Spleen (tissue), 11 donors: ENCODE results near the gene PUS7. TPM values are rescaled to one million over a fixed set of nuclear protein-coding genes. Genes with fewer than 3 reads are reported as not detected.

ENCODE experiments used
- DNase-seq: peaks from one replicate; pipeline ENCODE4 v3.0.0-alpha.2; 2020
- H3K27ac ChIP-seq, 8 donors: fragments of 200-600 bp; sonication (generic) in 7 of 8; 1 replicate in 4 of 8; 2 replicates in 4 of 8; pipeline versions ENCODE4 v1.5.0 to v1.8.0; 2016 to 2021; ENCODE audit warnings: inconsistent platforms in 4 of 8, mild to moderate bottlenecking in 4 of 8, moderate library complexity in 1 of 8
- H3K27me3 ChIP-seq, 7 donors: fragments of 200-600 bp; sonication (generic) in 6 of 7; replicated peaks in 1 of 7; 1 replicate in 4 of 7; 2 replicates in 3 of 7; pipeline versions ENCODE4 v1.5.0 to v1.8.0; 2016 to 2021; ENCODE audit warnings: inconsistent platforms in 3 of 7, mild to moderate bottlenecking in 1 of 7
- H3K36me3 ChIP-seq, 6 donors: fragments of 200-600 bp; sonication (generic) in 5 of 6; 1 replicate in 4 of 6; 2 replicates in 2 of 6; pipeline versions ENCODE4 v1.5.0 to v1.8.0; 2016 to 2021; ENCODE audit warnings: inconsistent platforms in 2 of 6
- H3K4me1 ChIP-seq, 6 donors: fragments of 200-600 bp; sonication (generic) in 5 of 6; 1 replicate in 3 of 6; 2 replicates in 3 of 6; pipeline versions ENCODE4 v1.5.0 to v1.8.0; 2016 to 2021; ENCODE audit warnings: inconsistent platforms in 3 of 6
- H3K4me3 ChIP-seq, 8 donors: fragments of 200-600 bp; sonication (generic) in 7 of 8; 1 replicate in 4 of 8; 2 replicates in 4 of 8; pipeline versions ENCODE4 v1.5.0 to v1.8.0; 2016 to 2021; ENCODE audit warnings: inconsistent platforms in 4 of 8, mild to moderate bottlenecking in 4 of 8, moderate library complexity in 2 of 8
- H3K9me3 ChIP-seq, 8 donors: fragments of 200-600 bp; sonication (generic) in 7 of 8; 1 replicate in 4 of 8; 2 replicates in 4 of 8; pipeline versions ENCODE4 v1.5.0 to v1.8.0; 2016 to 2021; ENCODE audit warnings: inconsistent platforms in 4 of 8
- CTCF ChIP-seq, 11 experiments: fragments of 200-600 bp in 7 of 11; fragments of 450-650 bp in 4 of 11; sonication (generic) in 4 of 11; IDR thresholded peaks in 8 of 11; conservative IDR thresholded peaks in 3 of 11; 1 replicate in 7 of 11; 2 replicates in 4 of 11; pipeline versions ENCODE4 v1.4.0 to v1.8.0; 2016 to 2021; ENCODE audit warnings: antibody characterized with exemption in 11 of 11, inconsistent platforms in 4 of 11, mild to moderate bottlenecking in 1 of 11
- POLR2A ChIP-seq, 3 donors: fragments of 450-650 bp; IDR thresholded peaks; one replicate each; pipeline ENCODE4 v1.5.1; 2017; ENCODE audit warnings: antibody characterized with exemption in 3 of 3, mild to moderate bottlenecking in 1 of 3
- POLR2AphosphoS5 ChIP-seq, 3 donors: sonication (generic); formaldehyde crosslinking; IDR thresholded peaks; one replicate each; pipeline ENCODE4 v1.5.1; 2017; ENCODE audit warnings: antibody characterized with exemption in 3 of 3
- WGBS, 5 donors: extraction: QIAGEN DNeasy Blood & Tissue Kit in 3 of 5; methylation state at CpG; one replicate each; pipeline versions ENCODE4 v1.1.5 to v1.1.7; 2013 to 2018; 5-methylcytosine and 5-hydroxymethylcytosine counted together
- intact Hi-C: fragments of 100-400 bp; cut with DNase I; formaldehyde crosslinking; loops from one replicate; pipeline ENCODE4 v1.15.0; 2023; ENCODE audit warnings: low total_unique reads
- polyA plus RNA-seq, 3 donors: library from polyadenylated mRNA; stranded (reverse); fragments of 200-250 nt; gene quantifications; one replicate each; pipeline ENCODE4 v1.2.1, GENCODE V29; 2013
- total RNA-seq, 7 donors: library from RNA; depleted of rRNA in 3 of 7; stranded (reverse); fragments of >200 nt in 3 of 7; fragmentation: NEBNext Ultra II Directional in 4 of 7; extraction: Animal tissue kit (Norgen Biotek cat#: 25700) in 4 of 7; gene quantifications; one replicate each; pipeline versions ENCODE4 v1.1.0 to v1.2.1, GENCODE V29; 2016 to 2021
- donor health status: healthy with polysubstance abuse.
- donor health status: DM: no; HTN: no; CAD: no; lungs with moderate emphysema.
- donor health status: DM: no; HTN: no; CAD: no.
- donor health status: Bipolar disorder and iron deficiency.
- donor health status: healthy.
- donor health status: DM: no; HTN: no; CAD: no.
- donor health status: DM: yes; HTN: yes; CAD: no.

PUS7 gene
- total and polyA plus RNA-seq, 10 donors: 1.5 to 10.1 (median 6.3) TPM

- Histone ChIP-seq H3K36me3 (peaks cover 0 to 12% (median 1%) of the 10 kb centered on the region in 6 donors), H3K27me3 (no peaks in the 10 kb centered on the region), H3K4me1 (peaks cover 4 to 17% (median 11%) of the 10 kb centered on the region in 6 donors), H3K9me3 (no peaks in the 10 kb centered on the region), H3K4me3 (no peak overlapping the region), H3K27ac (peak overlapping the region; percentile 20 to 74 (median 51))
- intact Hi-C loops: no loop called here
- TF ChIP-seq POLR2A (IDR thresholded peaks at IDR 0.05): no peak
- TF ChIP-seq CTCF (IDR thresholded peaks at IDR 0.05 in 8 of 11, conservative IDR thresholded peaks at IDR 0.05 in 3 of 11): peak in 7 of 11 experiments; percentile 23 to 58 (median 39)
- peak in 1 of 3 donors; percentile 69 for TF ChIP-seq POLR2AphosphoS5 (IDR thresholded peaks at IDR 0.05)
- DNase-seq: no peak
- 69 to 81% (median 76%) methylated on average over 6 of the region's 6 CpGs for WGBS, 5 donors
These were observed 34.2 kb downstream of the PUS7 start for GRCh38 chr7:105487579-105488571.

DNA sequence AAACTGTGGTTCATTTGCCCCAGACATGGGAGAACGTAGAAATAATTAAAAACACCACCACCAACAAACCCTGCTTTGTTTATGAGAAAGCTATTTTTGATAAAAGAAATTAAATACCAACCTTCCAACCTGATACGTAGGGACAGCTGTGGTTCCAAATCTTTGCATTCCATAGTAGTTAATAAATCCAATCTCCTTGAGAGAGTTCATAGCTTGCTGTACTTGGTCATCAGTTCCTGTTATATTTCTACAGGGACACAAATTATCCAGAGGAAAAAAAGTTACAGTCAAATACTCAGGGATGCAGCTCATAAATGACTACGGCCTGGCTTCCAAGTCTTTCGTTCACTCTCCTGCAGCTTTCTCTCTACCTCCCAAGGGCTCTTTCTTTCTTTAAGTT is 41.1 kb downstream of the PUS7 start:
- H3K27me3 ChIP-seq: no peaks in the 10 kb centered on the region
- intact Hi-C loops: no loop called here

DNA sequence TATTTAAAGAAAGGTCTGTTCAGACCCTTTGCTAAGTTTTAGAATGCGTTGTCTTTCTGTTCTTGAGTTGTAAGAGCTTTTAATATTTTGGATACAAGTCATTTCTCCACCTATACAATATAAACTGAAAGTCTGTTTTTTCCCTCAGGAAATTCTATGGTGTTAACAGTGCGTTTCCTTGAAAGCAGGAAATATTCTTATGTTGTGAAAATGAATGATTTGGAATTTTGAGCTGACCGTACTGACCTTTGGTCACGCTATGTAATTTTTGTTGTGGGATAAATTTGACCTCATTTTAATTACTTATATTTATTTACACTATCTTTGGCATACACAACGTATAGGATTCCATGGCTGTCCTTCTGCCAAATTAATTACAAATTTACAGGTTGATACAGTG is 43.5 kb downstream of the PUS7 start:
- no peak for DNase-seq
- intact Hi-C loops: no loop called here
- no peak overlapping the region for H3K27ac ChIP-seq
- WGBS, 5 donors: 66 to 79% (median 71%) methylated on average over 5 of the region's 5 CpGs
- peaks cover 0 to 17% (median 5%) of the 10 kb centered on the region in 6 donors for H3K36me3 ChIP-seq
- no peaks in the 10 kb centered on the region for H3K4me1 ChIP-seq
- H3K9me3 ChIP-seq: no peaks in the 10 kb centered on the region
- TF ChIP-seq CTCF (IDR thresholded peaks at IDR 0.05 in 8 of 11, conservative IDR thresholded peaks at IDR 0.05 in 3 of 11) (no peak), POLR2AphosphoS5 (IDR thresholded peaks at IDR 0.05) (no peak), POLR2A (IDR thresholded peaks at IDR 0.05) (no peak)
- no peak overlapping the region for H3K4me3 ChIP-seq
- no peaks in the 10 kb centered on the region for H3K27me3 ChIP-seq

More for the DNA sequence above, 41.1 kb downstream of the PUS7 start:
- Histone ChIP-seq H3K27ac (no peak overlapping the region), H3K9me3 (no peaks in the 10 kb centered on the region), H3K4me3 (no peak overlapping the region), H3K36me3 (peaks cover 0 to 19% (median 5%) of the 10 kb centered on the region in 6 donors), H3K4me1 (no peaks in the 10 kb centered on the region)
- WGBS, 5 donors: 95 to 99% (median 97%) methylated on average over 4 of the region's 4 CpGs
- DNase-seq: no peak
- no peak for TF ChIP-seq POLR2AphosphoS5 (IDR thresholded peaks at IDR 0.05)
- no peak for TF ChIP-seq POLR2A (IDR thresholded peaks at IDR 0.05)
- TF ChIP-seq CTCF (IDR thresholded peaks at IDR 0.05 in 8 of 11, conservative IDR thresholded peaks at IDR 0.05 in 3 of 11): no peak

DNA sequence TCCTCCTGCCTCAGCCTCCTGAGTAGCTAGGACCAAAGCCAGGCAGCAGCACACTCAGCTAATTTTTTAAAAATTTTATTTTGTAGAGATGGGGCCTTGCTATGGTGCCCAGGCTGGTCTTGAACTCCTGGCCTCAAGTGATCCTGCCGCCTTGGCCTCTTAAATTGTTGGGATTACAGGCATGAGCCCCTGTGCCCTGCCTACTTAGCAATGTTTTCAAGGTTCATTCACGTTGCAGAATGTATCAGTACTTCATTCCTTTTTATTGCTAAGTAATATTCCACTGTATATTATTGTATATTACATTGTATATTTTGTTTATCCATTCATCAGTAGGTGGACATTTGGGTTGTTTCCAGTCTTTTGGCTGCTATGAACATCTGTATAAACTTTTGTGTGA is 44.2 kb downstream of the PUS7 start:
- 92 to 97% (median 94%) methylated on average over 2 of the region's 2 CpGs for WGBS, 5 donors
- no peak for DNase-seq
- H3K27me3 ChIP-seq: no peaks in the 10 kb centered on the region
- no peaks in the 10 kb centered on the region for H3K9me3 ChIP-seq
- TF ChIP-seq CTCF (IDR thresholded peaks at IDR 0.05 in 8 of 11, conservative IDR thresholded peaks at IDR 0.05 in 3 of 11): no peak
- TF ChIP-seq POLR2A (IDR thresholded peaks at IDR 0.05): no peak
- no peak for TF ChIP-seq POLR2AphosphoS5 (IDR thresholded peaks at IDR 0.05)
- intact Hi-C loops: no loop called here
- H3K4me3 ChIP-seq: no peak overlapping the region
- no peaks in the 10 kb centered on the region for H3K4me1 ChIP-seq
- H3K36me3 ChIP-seq: peaks cover 0 to 17% (median 5%) of the 10 kb centered on the region in 6 donors
- H3K27ac ChIP-seq: no peak overlapping the region
